Measurements from ENCODE around the gene CNTNAP2.

The CNTNAP2 gene

GRCh38 chr7:148079206-148080080 lies 1962.8 kb downstream of the CNTNAP2 start:
- H3K36me3 ChIP-seq (ENCODE audit: insufficient read depth, insufficient read length, low read length): no peaks in the 10 kb centered on the region
- H3K27me3 ChIP-seq (ENCODE audit: insufficient read depth, insufficient read length): no peaks in the 10 kb centered on the region
- H3K4me3 ChIP-seq (ENCODE audit: insufficient read length, low read depth): no peak overlapping the region
- DNase-seq (ENCODE audit: low read depth, low spot score): no peak
- TF ChIP-seq SUZ12 (IDR thresholded peaks at IDR 0.05; ENCODE audit: extremely low read depth, insufficient read depth, insufficient read length): no peak
- no peak for TF ChIP-seq YY1 (IDR thresholded peaks at IDR 0.05; ENCODE audit: insufficient read depth, insufficient read length)
- no peak for TF ChIP-seq ZNF274 (IDR thresholded peaks at IDR 0.05; ENCODE audit: low read depth, low read length)
- no peaks in the 10 kb centered on the region for H3K9me3 ChIP-seq (ENCODE audit: insufficient read depth, low read length)
- no peaks in the 10 kb centered on the region for H3K4me1 ChIP-seq (ENCODE audit: insufficient read depth, insufficient read length)
- H3K9ac ChIP-seq (ENCODE audit: insufficient read length, low read depth): no peak overlapping the region

- Histone ChIP-seq H3K9ac (ENCODE audit: insufficient read length, low read depth) (no peak overlapping the region), H3K9me3 (ENCODE audit: insufficient read depth, low read length) (no peaks in the 10 kb centered on the region), H3K27me3 (ENCODE audit: insufficient read depth, insufficient read length) (no peaks in the 10 kb centered on the region), H3K36me3 (ENCODE audit: insufficient read depth, insufficient read length, low read length) (no peaks in the 10 kb centered on the region), H3K4me1 (ENCODE audit: insufficient read depth, insufficient read length) (no peaks in the 10 kb centered on the region), H3K4me3 (ENCODE audit: insufficient read length, low read depth) (no peak overlapping the region)
- no peak for DNase-seq (ENCODE audit: low read depth, low spot score)
- TF ChIP-seq SUZ12 (IDR thresholded peaks at IDR 0.05; ENCODE audit: extremely low read depth, insufficient read depth, insufficient read length) (no peak), ZNF274 (IDR thresholded peaks at IDR 0.05; ENCODE audit: low read depth, low read length) (no peak), YY1 (IDR thresholded peaks at IDR 0.05; ENCODE audit: insufficient read depth, insufficient read length) (no peak)
Observed at GRCh38 chr7:148083448-148083847, 1966.8 kb downstream of the CNTNAP2 start.

GRCh38 chr7:148084138-148084537 lies 1967.5 kb downstream of the CNTNAP2 start:
- Histone ChIP-seq H3K4me1 (ENCODE audit: insufficient read depth, insufficient read length) (no peaks in the 10 kb centered on the region), H3K36me3 (ENCODE audit: insufficient read depth, insufficient read length, low read length) (no peaks in the 10 kb centered on the region), H3K4me3 (ENCODE audit: insufficient read length, low read depth) (no peak overlapping the region), H3K27me3 (ENCODE audit: insufficient read depth, insufficient read length) (no peaks in the 10 kb centered on the region), H3K9ac (ENCODE audit: insufficient read length, low read depth) (no peak overlapping the region), H3K9me3 (ENCODE audit: insufficient read depth, low read length) (no peaks in the 10 kb centered on the region)
- TF ChIP-seq YY1 (IDR thresholded peaks at IDR 0.05; ENCODE audit: insufficient read depth, insufficient read length) (no peak), ZNF274 (IDR thresholded peaks at IDR 0.05; ENCODE audit: low read depth, low read length) (no peak), SUZ12 (IDR thresholded peaks at IDR 0.05; ENCODE audit: extremely low read depth, insufficient read depth, insufficient read length) (no peak)
- DNase-seq (ENCODE audit: low read depth, low spot score): peak; percentile 49

- Histone ChIP-seq H3K4me3 (ENCODE audit: insufficient read length, low read depth) (no peak overlapping the region), H3K36me3 (ENCODE audit: insufficient read depth, insufficient read length, low read length) (no peaks in the 10 kb centered on the region), H3K9ac (ENCODE audit: insufficient read length, low read depth) (no peak overlapping the region), H3K9me3 (ENCODE audit: insufficient read depth, low read length) (no peaks in the 10 kb centered on the region), H3K4me1 (ENCODE audit: insufficient read depth, insufficient read length) (no peaks in the 10 kb centered on the region), H3K27me3 (ENCODE audit: insufficient read depth, insufficient read length) (no peaks in the 10 kb centered on the region)
- no peak for DNase-seq (ENCODE audit: low read depth, low spot score)
- no peak for TF ChIP-seq ZNF274 (IDR thresholded peaks at IDR 0.05; ENCODE audit: low read depth, low read length)
- TF ChIP-seq YY1 (IDR thresholded peaks at IDR 0.05; ENCODE audit: insufficient read depth, insufficient read length): no peak
- no peak for TF ChIP-seq SUZ12 (IDR thresholded peaks at IDR 0.05; ENCODE audit: extremely low read depth, insufficient read depth, insufficient read length)
Observed at GRCh38 chr7:148091882-148092281, 1975.3 kb downstream of the CNTNAP2 start.

GRCh38 chr7:148093375-148094166 lies 1977.0 kb downstream of the CNTNAP2 start:
- H3K9ac ChIP-seq (ENCODE audit: insufficient read length, low read depth): no peak overlapping the region
- H3K27me3 ChIP-seq (ENCODE audit: insufficient read depth, insufficient read length): no peaks in the 10 kb centered on the region
- H3K4me1 ChIP-seq (ENCODE audit: insufficient read depth, insufficient read length): no peaks in the 10 kb centered on the region
- H3K4me3 ChIP-seq (ENCODE audit: insufficient read length, low read depth): no peak overlapping the region
- no peaks in the 10 kb centered on the region for H3K36me3 ChIP-seq (ENCODE audit: insufficient read depth, insufficient read length, low read length)
- no peak for DNase-seq (ENCODE audit: low read depth, low spot score)
- no peaks in the 10 kb centered on the region for H3K9me3 ChIP-seq (ENCODE audit: insufficient read depth, low read length)
- TF ChIP-seq SUZ12 (IDR thresholded peaks at IDR 0.05; ENCODE audit: extremely low read depth, insufficient read depth, insufficient read length): no peak
- no peak for TF ChIP-seq ZNF274 (IDR thresholded peaks at IDR 0.05; ENCODE audit: low read depth, low read length)

DNA sequence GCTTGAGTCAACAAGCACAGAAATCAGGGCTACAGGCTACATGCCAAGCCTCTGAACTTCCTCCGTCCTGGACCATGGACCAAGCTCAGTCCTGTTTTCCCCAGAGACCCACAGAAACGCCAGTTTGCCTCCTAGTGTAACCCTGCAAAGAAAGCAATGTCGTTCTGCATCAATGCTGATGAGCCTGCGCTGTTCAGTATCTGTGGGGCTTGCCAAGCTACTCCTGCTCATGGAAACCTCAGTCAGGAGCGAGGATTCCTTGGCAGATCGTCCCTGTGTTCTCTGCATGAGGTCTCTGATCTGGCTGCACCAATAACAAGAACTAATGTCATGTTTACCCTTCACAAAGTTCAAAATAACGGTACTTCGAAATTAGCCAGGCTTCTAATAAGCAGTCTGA lies 1978.5 kb downstream of the CNTNAP2 start:
- Histone ChIP-seq H3K9ac (ENCODE audit: insufficient read length, low read depth) (no peak overlapping the region), H3K36me3 (ENCODE audit: insufficient read depth, insufficient read length, low read length) (no peaks in the 10 kb centered on the region), H3K27me3 (ENCODE audit: insufficient read depth, insufficient read length) (no peaks in the 10 kb centered on the region), H3K9me3 (ENCODE audit: insufficient read depth, low read length) (no peaks in the 10 kb centered on the region), H3K4me1 (ENCODE audit: insufficient read depth, insufficient read length) (no peaks in the 10 kb centered on the region), H3K4me3 (ENCODE audit: insufficient read length, low read depth) (no peak overlapping the region)
- DNase-seq (ENCODE audit: low read depth, low spot score): no peak
- TF ChIP-seq ZNF274 (IDR thresholded peaks at IDR 0.05; ENCODE audit: low read depth, low read length) (no peak), YY1 (IDR thresholded peaks at IDR 0.05; ENCODE audit: insufficient read depth, insufficient read length) (no peak), SUZ12 (IDR thresholded peaks at IDR 0.05; ENCODE audit: extremely low read depth, insufficient read depth, insufficient read length) (no peak)

- Histone ChIP-seq H3K4me1 (ENCODE audit: insufficient read depth, insufficient read length) (no peaks in the 10 kb centered on the region), H3K4me3 (ENCODE audit: insufficient read length, low read depth) (no peak overlapping the region), H3K9ac (ENCODE audit: insufficient read length, low read depth) (no peak overlapping the region), H3K27me3 (ENCODE audit: insufficient read depth, insufficient read length) (no peaks in the 10 kb centered on the region), H3K36me3 (ENCODE audit: insufficient read depth, insufficient read length, low read length) (no peaks in the 10 kb centered on the region), H3K9me3 (ENCODE audit: insufficient read depth, low read length) (no peaks in the 10 kb centered on the region)
- DNase-seq (ENCODE audit: low read depth, low spot score): no peak
- TF ChIP-seq YY1 (IDR thresholded peaks at IDR 0.05; ENCODE audit: insufficient read depth, insufficient read length) (no peak), SUZ12 (IDR thresholded peaks at IDR 0.05; ENCODE audit: extremely low read depth, insufficient read depth, insufficient read length) (no peak), ZNF274 (IDR thresholded peaks at IDR 0.05; ENCODE audit: low read depth, low read length) (no peak)
Observed at GRCh38 chr7:148104136-148104716, 1987.6 kb downstream of the CNTNAP2 start.
